ENCODE measurements around the gene CLDN11.

Gene CLDN11

GRCh38 chr3:170467007-170467406, 48.3 kb downstream of the CLDN11 start:
- Histone ChIP-seq H3K79me2 (no peaks in the 10 kb centered on the region), H3K36me3 (ENCODE audit: control insufficient read depth, insufficient read depth, low read length) (no peaks in the 10 kb centered on the region), H3K9ac (no peak overlapping the region), H3K4me2 (ENCODE audit: low read length) (no peak overlapping the region), H3K4me3 (ENCODE audit: low read depth, low read length) (no peak overlapping the region), H3K9me3 (ENCODE audit: control insufficient read depth, low read length) (no peaks in the 10 kb centered on the region), H3K27ac (no peak overlapping the region), H2AFZ (no peak overlapping the region), H3K27me3 (ENCODE audit: control insufficient read depth, insufficient read depth, low read length) (no peaks in the 10 kb centered on the region), H3K4me1 (no peaks in the 10 kb centered on the region)
- TF ChIP-seq CTCF (IDR thresholded peaks at IDR 0.05): no peak

GRCh38 chr3:170467571-170468147, 49.0 kb downstream of the CLDN11 start:
- Histone ChIP-seq H3K27me3 (ENCODE audit: control insufficient read depth, insufficient read depth, low read length) (no peaks in the 10 kb centered on the region), H3K9ac (no peak overlapping the region), H3K36me3 (ENCODE audit: control insufficient read depth, insufficient read depth, low read length) (no peaks in the 10 kb centered on the region), H3K4me2 (ENCODE audit: low read length) (no peak overlapping the region), H3K27ac (no peak overlapping the region), H3K79me2 (no peaks in the 10 kb centered on the region), H3K4me1 (no peaks in the 10 kb centered on the region), H2AFZ (no peak overlapping the region), H3K9me3 (ENCODE audit: control insufficient read depth, low read length) (no peaks in the 10 kb centered on the region), H3K4me3 (ENCODE audit: low read depth, low read length) (no peak overlapping the region)
- no peak for TF ChIP-seq CTCF (IDR thresholded peaks at IDR 0.05)

- no peak overlapping the region for H3K4me2 ChIP-seq (ENCODE audit: low read length)
- H3K9me3 ChIP-seq (ENCODE audit: control insufficient read depth, low read length): no peaks in the 10 kb centered on the region
- TF ChIP-seq CTCF (IDR thresholded peaks at IDR 0.05): no peak
- H3K36me3 ChIP-seq (ENCODE audit: control insufficient read depth, insufficient read depth, low read length): no peaks in the 10 kb centered on the region
- H3K4me3 ChIP-seq (ENCODE audit: low read depth, low read length): no peak overlapping the region
- no peaks in the 10 kb centered on the region for H3K79me2 ChIP-seq
- H2AFZ ChIP-seq: no peak overlapping the region
- H3K27ac ChIP-seq: no peak overlapping the region
- H3K4me1 ChIP-seq: no peaks in the 10 kb centered on the region
- H3K9ac ChIP-seq: no peak overlapping the region
- no peaks in the 10 kb centered on the region for H3K27me3 ChIP-seq (ENCODE audit: control insufficient read depth, insufficient read depth, low read length)
These were observed 50.7 kb downstream of the CLDN11 start for GRCh38 chr3:170469151-170470062.

- no peaks in the 10 kb centered on the region for H3K4me1 ChIP-seq
- no peak for TF ChIP-seq CTCF (IDR thresholded peaks at IDR 0.05)
- no peak overlapping the region for H2AFZ ChIP-seq
- H3K9ac ChIP-seq: no peak overlapping the region
- H3K27ac ChIP-seq: no peak overlapping the region
- no peaks in the 10 kb centered on the region for H3K36me3 ChIP-seq (ENCODE audit: control insufficient read depth, insufficient read depth, low read length)
- H3K4me3 ChIP-seq (ENCODE audit: low read depth, low read length): no peak overlapping the region
- no peaks in the 10 kb centered on the region for H3K79me2 ChIP-seq
- no peaks in the 10 kb centered on the region for H3K27me3 ChIP-seq (ENCODE audit: control insufficient read depth, insufficient read depth, low read length)
- H3K9me3 ChIP-seq (ENCODE audit: control insufficient read depth, low read length): no peaks in the 10 kb centered on the region
- H3K4me2 ChIP-seq (ENCODE audit: low read length): no peak overlapping the region
These were observed 51.7 kb downstream of the CLDN11 start for GRCh38 chr3:170470063-170471016.

Measured in parathyroid adenoma (tissue), 2 donors.